NCI-H128 (cell line): Measurements from ENCODE around the gene SSBP2.
"Not testable (repeated sequence)": the region's sequence is repeated elsewhere in the genome, so short reads cannot be mapped to it uniquely, and the experiment has no call there.

Experiments
- DNase-seq: peaks from one replicate; lab custom pipeline; 2025; ENCODE audit not compliant: unreplicated experiment; lab: John Stamatoyannopoulos, UW

The SSBP2 gene

GRCh38 chr5:81679885-81680284 lies 71.0 kb downstream of the SSBP2 start:
- DNase-seq = no peak

GRCh38 chr5:81675420-81675819 lies 75.5 kb downstream of the SSBP2 start:
- no peak for DNase-seq

- DNase-seq = no peak
These were observed 85.1 kb downstream of the SSBP2 start for GRCh38 chr5:81665795-81666194.

- not testable (repeated sequence) for DNase-seq
These were observed 90.3 kb downstream of the SSBP2 start for GRCh38 chr5:81660624-81661023.

- DNase-seq = no peak
These were observed 93.5 kb downstream of the SSBP2 start for GRCh38 chr5:81657386-81657785.

GRCh38 chr5:81656783-81657182 lies 94.1 kb downstream of the SSBP2 start:
- DNase-seq = no peak

GRCh38 chr5:81650987-81651386 lies 99.9 kb downstream of the SSBP2 start:
- DNase-seq = no peak

- no peak for DNase-seq
These were observed 104.4 kb downstream of the SSBP2 start for GRCh38 chr5:81646469-81646995.

GRCh38 chr5:81642210-81642609 lies 108.7 kb downstream of the SSBP2 start:
- DNase-seq = no peak

- no peak for DNase-seq
These were observed 111.3 kb downstream of the SSBP2 start for GRCh38 chr5:81639556-81639955.

- DNase-seq = no peak
These were observed 112.4 kb downstream of the SSBP2 start for GRCh38 chr5:81638471-81638870.

- no peak for DNase-seq
These were observed 117.0 kb downstream of the SSBP2 start for GRCh38 chr5:81633891-81634290.

GRCh38 chr5:81633471-81633870 lies 117.4 kb downstream of the SSBP2 start:
- no peak for DNase-seq

- no peak for DNase-seq
These were observed 118.2 kb downstream of the SSBP2 start for GRCh38 chr5:81632679-81633078.

- DNase-seq = no peak
These were observed 119.3 kb downstream of the SSBP2 start for GRCh38 chr5:81631621-81632020.

GRCh38 chr5:81631124-81631523 lies 119.8 kb downstream of the SSBP2 start:
- no peak for DNase-seq

GRCh38 chr5:81630684-81631083 lies 120.2 kb downstream of the SSBP2 start:
- DNase-seq = no peak

- DNase-seq = no peak
These were observed 120.9 kb downstream of the SSBP2 start for GRCh38 chr5:81629986-81630385.

- not testable (repeated sequence) for DNase-seq
These were observed 122.8 kb downstream of the SSBP2 start for GRCh38 chr5:81628061-81628460.

GRCh38 chr5:81626524-81626923 lies 124.4 kb downstream of the SSBP2 start:
- DNase-seq = no peak

GRCh38 chr5:81609810-81610375 lies 141.0 kb downstream of the SSBP2 start:
- no peak for DNase-seq

GRCh38 chr5:81608976-81609375 lies 141.9 kb downstream of the SSBP2 start:
- DNase-seq = no peak

- DNase-seq = no peak
These were observed 143.2 kb downstream of the SSBP2 start for GRCh38 chr5:81607693-81608092.
